GM23338 (cell line): ENCODE results near the gene BEND5. TPM values are rescaled to one million over a fixed set of nuclear protein-coding genes. Genes with fewer than 3 reads are reported as not detected.

Source experiments
- ATAC-seq: fragments of 200-7000 bp; cut with Tn5 transposase; 3 replicates; pipeline ENCODE4 v1.9.1; 2020
- DNase-seq: peaks from one replicate; pipeline ENCODE4 v3.0.0-alpha.2; 2015; ENCODE audit warnings: low spot score
- H2AFZ ChIP-seq: fragments of 200-600 bp; sonication (generic); 2 replicates; pipeline ENCODE4 v1.8.0; 2016; ENCODE audit warnings: antibody characterized with exemption, mild to moderate bottlenecking, moderate library complexity
- H3F3A ChIP-seq: fragments of 200-600 bp; sonication (generic); replicated peaks from 2 replicates; pipeline ENCODE4 v1.8.0; 2017; ENCODE audit warnings: antibody characterized with exemption, mixed run types, low read depth
- H3K27ac ChIP-seq: fragments of 200-600 bp; sonication (generic); 2 replicates; pipeline ENCODE4 v1.6.1; 2016; ENCODE audit warnings: low read depth
- H3K27me3 ChIP-seq: fragments of 200-600 bp; sonication (generic); 2 replicates; pipeline ENCODE4 v1.8.0; 2016; ENCODE audit warnings: mild to moderate bottlenecking, mixed run types, moderate library complexity; ENCODE audit not compliant: insufficient read depth
- H3K36me3 ChIP-seq: fragments of 200-600 bp; sonication (generic); 2 replicates; pipeline ENCODE4 v1.8.0; 2016; ENCODE audit warnings: mild to moderate bottlenecking; ENCODE audit not compliant: insufficient read depth
- H3K4me1 ChIP-seq: fragments of 200-600 bp; sonication (generic); 2 replicates; pipeline ENCODE4 v1.8.0; 2016; ENCODE audit warnings: mild to moderate bottlenecking, moderate library complexity; ENCODE audit not compliant: insufficient read depth
- H3K4me2 ChIP-seq: fragments of 200-600 bp; sonication (generic); 2 replicates; pipeline ENCODE4 v1.7.1; 2017; ENCODE audit warnings: mixed run types
- H3K4me3 ChIP-seq: fragments of 200-600 bp; sonication (generic); 2 replicates; pipeline ENCODE4 v1.6.1; 2016; ENCODE audit warnings: mixed run types
- H3K79me2 ChIP-seq: fragments of 200-600 bp; sonication (generic); replicated peaks from 2 replicates; pipeline ENCODE4 v1.8.0; 2017; ENCODE audit warnings: mild to moderate bottlenecking; ENCODE audit not compliant: insufficient read depth
- H3K9me2 ChIP-seq: fragments of 200-600 bp; sonication (generic); 2 replicates; pipeline ENCODE4 v1.8.0; 2017; ENCODE audit not compliant: insufficient read depth
- H4K20me1 ChIP-seq: fragments of 200-600 bp; sonication (generic); replicated peaks from 2 replicates; pipeline ENCODE4 v1.8.0; 2017; ENCODE audit warnings: mild to moderate bottlenecking; ENCODE audit not compliant: insufficient read depth
- H3K27ac Mint-ChIP-seq: 2 replicates; pipeline ENCODE4 v1.8.0; 2020; ENCODE audit warnings: inconsistent platforms, mild to moderate bottlenecking, moderate library complexity, mixed read lengths
- H3K27me3 Mint-ChIP-seq: 3 replicates; pipeline ENCODE4 v1.8.0; 2022; ENCODE audit warnings: low read depth, mild to moderate bottlenecking, moderate library complexity, mixed read lengths, inconsistent platforms; ENCODE audit not compliant: insufficient read depth, poor library complexity
- H3K36me3 Mint-ChIP-seq: 3 replicates; pipeline ENCODE4 v1.8.0; 2021; ENCODE audit warnings: low read depth, mild to moderate bottlenecking, inconsistent platforms, moderate library complexity, mixed read lengths
- H3K4me1 Mint-ChIP-seq: 3 replicates; pipeline ENCODE4 v1.8.0; 2020; ENCODE audit warnings: mild to moderate bottlenecking, inconsistent platforms, mixed read lengths
- H3K4me3 Mint-ChIP-seq: 3 replicates; pipeline ENCODE4 v1.8.0; 2021; ENCODE audit warnings: moderate library complexity, mild to moderate bottlenecking, inconsistent platforms, mixed read lengths
- H3K9me3 Mint-ChIP-seq: 3 replicates; pipeline ENCODE4 v1.8.0; 2020; ENCODE audit warnings: moderate library complexity, mild to moderate bottlenecking, inconsistent platforms, mixed read lengths
- CREB1 ChIP-seq: fragments of 250-450 bp; sonication (Bioruptor Pico); IDR thresholded peaks from 2 replicates; pipeline ENCODE4 v1.5.0; 2020; ENCODE audit warnings: low read depth, mild to moderate bottlenecking, moderate library complexity
- EZH2phosphoT487 ChIP-seq: fragments of 200-600 bp; sonication (generic); IDR thresholded peaks from one replicate; pipeline ENCODE4 v1.8.1; 2018; ENCODE audit warnings: antibody characterized with exemption; ENCODE audit not compliant: unreplicated experiment
- JUNB ChIP-seq: IDR thresholded peaks from one replicate; pipeline ENCODE4 v1.6.1; 2016; ENCODE audit warnings: antibody characterized with exemption; ENCODE audit not compliant: unreplicated experiment
- NANOG ChIP-seq: IDR thresholded peaks from 2 replicates; pipeline ENCODE4 v1.6.1; 2016; ENCODE audit warnings: antibody characterized with exemption, borderline replicate concordance
- POLR2AphosphoS5 ChIP-seq: IDR thresholded peaks from 2 replicates; pipeline ENCODE4 v1.6.1; 2016; ENCODE audit warnings: antibody characterized with exemption, low read depth
- STAT1 ChIP-seq: IDR thresholded peaks from one replicate; pipeline ENCODE4 v1.6.1; 2016; ENCODE audit warnings: antibody characterized with exemption; ENCODE audit not compliant: unreplicated experiment
- ZNF114 ChIP-seq: fragments of 250-450 bp; sonication (Bioruptor Pico); IDR thresholded peaks from 2 replicates; pipeline ENCODE4 v1.5.0; 2020; ENCODE audit warnings: mild to moderate bottlenecking, moderate library complexity
- ZNF331 ChIP-seq: fragments of 250-450 bp; sonication (Bioruptor Pico); IDR thresholded peaks from 2 replicates; pipeline ENCODE4 v1.5.0; 2020; ENCODE audit warnings: low read depth, mild to moderate bottlenecking, moderate library complexity
- polyA plus RNA-seq: library from polyadenylated mRNA; unstranded; fragments of >200 nt; fragmentation: Nextera tagmentation; extraction: Ambion mirVana; gene quantifications from 2 replicates; pipeline ENCODE4 v1.2.1, GENCODE V29; 2016
- total RNA-seq: library from RNA; depleted of rRNA; stranded (reverse); fragments of >200 nt; shearing (Covaris generic); gene quantifications from 2 replicates; pipeline ENCODE4 v1.2.3, GENCODE V29; 2014
- TF ChIP-seq, protein P1 (sequence below): IDR thresholded peaks from one replicate; pipeline ENCODE4 v1.6.1; 2018; ENCODE audit warnings: antibody characterized with exemption; ENCODE audit not compliant: unreplicated experiment
- TF ChIP-seq, protein P2 (sequence below): IDR thresholded peaks from 2 replicates; pipeline ENCODE4 v1.6.1; 2016; ENCODE audit warnings: antibody characterized with exemption
- TF ChIP-seq, protein P3 (sequence below): fragments of 250-450 bp; sonication (Bioruptor Pico); IDR thresholded peaks from 2 replicates; pipeline ENCODE4 v1.5.0; 2020; ENCODE audit warnings: mild to moderate bottlenecking, moderate library complexity

Gene BEND5
- total and polyA plus RNA-seq, 2 experiments from 2014 or later: 6.8 to 12.3 TPM

DNA sequence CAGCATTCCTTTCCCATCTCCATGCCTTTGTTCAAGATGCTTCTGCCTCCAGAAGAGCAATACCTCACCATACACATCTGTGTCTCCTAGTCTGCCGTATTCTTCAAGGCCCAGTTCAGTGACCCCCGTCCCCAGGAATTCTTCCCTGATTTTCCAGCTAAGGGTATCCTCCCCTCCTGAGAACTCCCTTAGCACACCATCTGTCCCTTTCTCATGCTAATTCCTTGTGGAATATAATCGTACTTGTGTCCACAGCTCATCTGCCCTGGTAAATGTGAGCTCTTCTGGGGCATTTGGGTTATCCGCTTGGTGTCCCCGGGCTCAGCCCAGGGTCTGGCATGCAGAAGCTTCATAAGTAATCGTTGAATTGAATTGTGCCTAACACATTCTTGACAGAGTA lies 40.9 kb downstream of the BEND5 start (continued):
- TF ChIP-seq, protein P1, sequence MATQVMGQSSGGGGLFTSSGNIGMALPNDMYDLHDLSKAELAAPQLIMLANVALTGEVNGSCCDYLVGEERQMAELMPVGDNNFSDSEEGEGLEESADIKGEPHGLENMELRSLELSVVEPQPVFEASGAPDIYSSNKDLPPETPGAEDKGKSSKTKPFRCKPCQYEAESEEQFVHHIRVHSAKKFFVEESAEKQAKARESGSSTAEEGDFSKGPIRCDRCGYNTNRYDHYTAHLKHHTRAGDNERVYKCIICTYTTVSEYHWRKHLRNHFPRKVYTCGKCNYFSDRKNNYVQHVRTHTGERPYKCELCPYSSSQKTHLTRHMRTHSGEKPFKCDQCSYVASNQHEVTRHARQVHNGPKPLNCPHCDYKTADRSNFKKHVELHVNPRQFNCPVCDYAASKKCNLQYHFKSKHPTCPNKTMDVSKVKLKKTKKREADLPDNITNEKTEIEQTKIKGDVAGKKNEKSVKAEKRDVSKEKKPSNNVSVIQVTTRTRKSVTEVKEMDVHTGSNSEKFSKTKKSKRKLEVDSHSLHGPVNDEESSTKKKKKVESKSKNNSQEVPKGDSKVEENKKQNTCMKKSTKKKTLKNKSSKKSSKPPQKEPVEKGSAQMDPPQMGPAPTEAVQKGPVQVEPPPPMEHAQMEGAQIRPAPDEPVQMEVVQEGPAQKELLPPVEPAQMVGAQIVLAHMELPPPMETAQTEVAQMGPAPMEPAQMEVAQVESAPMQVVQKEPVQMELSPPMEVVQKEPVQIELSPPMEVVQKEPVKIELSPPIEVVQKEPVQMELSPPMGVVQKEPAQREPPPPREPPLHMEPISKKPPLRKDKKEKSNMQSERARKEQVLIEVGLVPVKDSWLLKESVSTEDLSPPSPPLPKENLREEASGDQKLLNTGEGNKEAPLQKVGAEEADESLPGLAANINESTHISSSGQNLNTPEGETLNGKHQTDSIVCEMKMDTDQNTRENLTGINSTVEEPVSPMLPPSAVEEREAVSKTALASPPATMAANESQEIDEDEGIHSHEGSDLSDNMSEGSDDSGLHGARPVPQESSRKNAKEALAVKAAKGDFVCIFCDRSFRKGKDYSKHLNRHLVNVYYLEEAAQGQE: no peak
- TF ChIP-seq ZNF114 (CRISPR knock-in tag) (no peak), JUNB (no peak), STAT1 (no peak), ZNF331 (CRISPR knock-in tag) (no peak), CREB1 (CRISPR knock-in tag) (no peak), EZH2phosphoT487 (no peak)
- TF ChIP-seq, protein P2, sequence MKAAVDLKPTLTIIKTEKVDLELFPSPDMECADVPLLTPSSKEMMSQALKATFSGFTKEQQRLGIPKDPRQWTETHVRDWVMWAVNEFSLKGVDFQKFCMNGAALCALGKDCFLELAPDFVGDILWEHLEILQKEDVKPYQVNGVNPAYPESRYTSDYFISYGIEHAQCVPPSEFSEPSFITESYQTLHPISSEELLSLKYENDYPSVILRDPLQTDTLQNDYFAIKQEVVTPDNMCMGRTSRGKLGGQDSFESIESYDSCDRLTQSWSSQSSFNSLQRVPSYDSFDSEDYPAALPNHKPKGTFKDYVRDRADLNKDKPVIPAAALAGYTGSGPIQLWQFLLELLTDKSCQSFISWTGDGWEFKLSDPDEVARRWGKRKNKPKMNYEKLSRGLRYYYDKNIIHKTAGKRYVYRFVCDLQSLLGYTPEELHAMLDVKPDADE: no peak

DNA sequence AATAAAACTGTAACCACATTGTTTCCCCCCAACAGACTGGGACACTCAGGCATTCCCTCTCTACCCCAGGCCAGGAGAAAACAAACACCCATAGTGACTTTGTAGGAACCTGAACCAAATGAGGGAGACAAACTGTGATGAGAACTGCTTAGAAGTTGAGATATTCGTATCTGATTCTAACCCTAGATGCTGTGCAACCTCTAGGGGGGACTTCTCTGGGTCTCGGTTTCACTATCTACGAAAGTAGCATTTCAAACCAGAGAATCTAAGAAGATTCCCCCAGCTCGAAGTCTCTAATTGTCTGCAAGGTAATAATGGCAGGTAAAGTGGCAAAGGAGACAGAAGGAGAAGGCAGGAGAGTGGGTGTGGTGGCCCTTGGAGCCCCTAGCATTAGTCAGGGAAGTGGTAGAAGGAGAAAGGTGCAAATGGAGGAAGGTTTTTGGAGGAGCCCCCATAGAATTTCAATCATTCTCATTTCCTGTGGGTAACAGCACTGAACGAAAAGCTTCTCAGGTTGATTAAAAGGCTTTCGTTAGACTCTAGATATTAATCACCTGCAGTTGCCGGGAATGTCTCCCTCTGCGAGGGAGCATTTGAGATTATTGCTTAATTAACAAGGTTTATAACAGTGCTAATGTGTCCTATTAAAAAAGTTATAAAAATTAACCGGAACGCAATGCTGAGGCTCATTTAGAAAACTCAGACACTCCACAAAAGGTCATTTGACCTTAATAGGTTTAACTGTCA lies 46.4 kb downstream of the BEND5 start:
- Histone ChIP-seq H3K27me3 (no peaks in the 10 kb centered on the region), H4K20me1 (no peaks in the 10 kb centered on the region), H3K36me3 (no peaks in the 10 kb centered on the region), H3F3A (no peaks in the 10 kb centered on the region), H3K4me1 (no peaks in the 10 kb centered on the region), H3K27ac (no peak overlapping the region), H3K79me2 (no peaks in the 10 kb centered on the region), H3K4me2 (no peak overlapping the region), H3K9me2 (no peaks in the 10 kb centered on the region), H3K4me3 (no peak overlapping the region), H2AFZ (no peak overlapping the region)
- no peaks in the 10 kb centered on the region for H3K27me3 Mint-ChIP-seq
- no peak overlapping the region for H3K4me3 Mint-ChIP-seq
- DNase-seq (no peak), ATAC-seq (no peak)
- peaks cover 11% of the 10 kb centered on the region; the same call in 2 of the 3 replicates for H3K36me3 Mint-ChIP-seq
- no peaks in the 10 kb centered on the region; the same call in 2 of the 3 replicates for H3K4me1 Mint-ChIP-seq
- H3K27ac Mint-ChIP-seq: no peak overlapping the region
- no peaks in the 10 kb centered on the region for H3K9me3 Mint-ChIP-seq
- TF ChIP-seq ZNF114 (CRISPR knock-in tag): no peak
- TF ChIP-seq ZNF331 (CRISPR knock-in tag): no peak
- TF ChIP-seq, protein P3, sequence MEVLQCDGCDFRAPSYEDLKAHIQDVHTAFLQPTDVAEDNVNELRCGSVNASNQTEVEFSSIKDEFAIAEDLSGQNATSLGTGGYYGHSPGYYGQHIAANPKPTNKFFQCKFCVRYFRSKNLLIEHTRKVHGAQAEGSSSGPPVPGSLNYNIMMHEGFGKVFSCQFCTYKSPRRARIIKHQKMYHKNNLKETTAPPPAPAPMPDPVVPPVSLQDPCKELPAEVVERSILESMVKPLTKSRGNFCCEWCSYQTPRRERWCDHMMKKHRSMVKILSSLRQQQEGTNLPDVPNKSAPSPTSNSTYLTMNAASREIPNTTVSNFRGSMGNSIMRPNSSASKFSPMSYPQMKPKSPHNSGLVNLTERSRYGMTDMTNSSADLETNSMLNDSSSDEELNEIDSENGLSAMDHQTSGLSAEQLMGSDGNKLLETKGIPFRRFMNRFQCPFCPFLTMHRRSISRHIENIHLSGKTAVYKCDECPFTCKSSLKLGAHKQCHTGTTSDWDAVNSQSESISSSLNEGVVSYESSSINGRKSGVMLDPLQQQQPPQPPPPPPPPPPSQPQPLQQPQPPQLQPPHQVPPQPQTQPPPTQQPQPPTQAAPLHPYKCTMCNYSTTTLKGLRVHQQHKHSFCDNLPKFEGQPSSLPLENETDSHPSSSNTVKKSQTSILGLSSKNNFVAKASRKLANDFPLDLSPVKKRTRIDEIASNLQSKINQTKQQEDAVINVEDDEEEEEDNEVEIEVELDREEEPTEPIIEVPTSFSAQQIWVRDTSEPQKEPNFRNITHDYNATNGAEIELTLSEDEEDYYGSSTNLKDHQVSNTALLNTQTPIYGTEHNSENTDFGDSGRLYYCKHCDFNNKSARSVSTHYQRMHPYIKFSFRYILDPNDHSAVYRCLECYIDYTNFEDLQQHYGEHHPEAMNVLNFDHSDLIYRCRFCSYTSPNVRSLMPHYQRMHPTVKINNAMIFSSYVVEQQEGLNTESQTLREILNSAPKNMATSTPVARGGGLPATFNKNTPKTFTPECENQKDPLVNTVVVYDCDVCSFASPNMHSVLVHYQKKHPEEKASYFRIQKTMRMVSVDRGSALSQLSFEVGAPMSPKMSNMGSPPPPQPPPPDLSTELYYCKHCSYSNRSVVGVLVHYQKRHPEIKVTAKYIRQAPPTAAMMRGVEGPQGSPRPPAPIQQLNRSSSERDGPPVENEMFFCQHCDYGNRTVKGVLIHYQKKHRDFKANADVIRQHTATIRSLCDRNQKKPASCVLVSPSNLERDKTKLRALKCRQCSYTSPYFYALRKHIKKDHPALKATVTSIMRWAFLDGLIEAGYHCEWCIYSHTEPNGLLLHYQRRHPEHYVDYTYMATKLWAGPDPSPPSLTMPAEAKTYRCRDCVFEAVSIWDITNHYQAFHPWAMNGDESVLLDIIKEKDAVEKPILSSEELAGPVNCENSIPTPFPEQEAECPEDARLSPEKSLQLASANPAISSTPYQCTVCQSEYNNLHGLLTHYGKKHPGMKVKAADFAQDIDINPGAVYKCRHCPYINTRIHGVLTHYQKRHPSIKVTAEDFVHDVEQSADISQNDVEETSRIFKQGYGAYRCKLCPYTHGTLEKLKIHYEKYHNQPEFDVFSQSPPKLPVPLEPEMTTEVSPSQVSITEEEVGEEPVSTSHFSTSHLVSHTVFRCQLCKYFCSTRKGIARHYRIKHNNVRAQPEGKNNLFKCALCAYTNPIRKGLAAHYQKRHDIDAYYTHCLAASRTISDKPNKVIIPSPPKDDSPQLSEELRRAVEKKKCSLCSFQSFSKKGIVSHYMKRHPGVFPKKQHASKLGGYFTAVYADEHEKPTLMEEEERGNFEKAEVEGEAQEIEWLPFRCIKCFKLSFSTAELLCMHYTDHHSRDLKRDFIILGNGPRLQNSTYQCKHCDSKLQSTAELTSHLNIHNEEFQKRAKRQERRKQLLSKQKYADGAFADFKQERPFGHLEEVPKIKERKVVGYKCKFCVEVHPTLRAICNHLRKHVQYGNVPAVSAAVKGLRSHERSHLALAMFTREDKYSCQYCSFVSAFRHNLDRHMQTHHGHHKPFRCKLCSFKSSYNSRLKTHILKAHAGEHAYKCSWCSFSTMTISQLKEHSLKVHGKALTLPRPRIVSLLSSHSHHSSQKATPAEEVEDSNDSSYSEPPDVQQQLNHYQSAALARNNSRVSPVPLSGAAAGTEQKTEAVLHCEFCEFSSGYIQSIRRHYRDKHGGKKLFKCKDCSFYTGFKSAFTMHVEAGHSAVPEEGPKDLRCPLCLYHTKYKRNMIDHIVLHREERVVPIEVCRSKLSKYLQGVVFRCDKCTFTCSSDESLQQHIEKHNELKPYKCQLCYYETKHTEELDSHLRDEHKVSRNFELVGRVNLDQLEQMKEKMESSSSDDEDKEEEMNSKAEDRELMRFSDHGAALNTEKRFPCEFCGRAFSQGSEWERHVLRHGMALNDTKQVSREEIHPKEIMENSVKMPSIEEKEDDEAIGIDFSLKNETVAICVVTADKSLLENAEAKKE (CRISPR knock-in tag): no peak
- TF ChIP-seq POLR2AphosphoS5: no peak
- no peak for TF ChIP-seq NANOG
- no peak for TF ChIP-seq STAT1
